Endothelial cell of umbilical vein (primary cell): ENCODE results near the gene KIF24. TPM values are rescaled to one million over a fixed set of nuclear protein-coding genes. Genes with fewer than 3 reads are reported as not detected.

Source experiments
- BruUV-seq: library from RNA; stranded (reverse); fragments of 400-500 nt; replicated peaks from 2 replicates; lab custom pipeline; 2021; lab: Mats Ljungman, UMichigan
- CTCF ChIA-PET: fragments of 300-600, 350-600 bp; sonication (Branson Sonifier 250); formaldehyde crosslinking; loops from one replicate; lab custom pipeline; 2021; ENCODE audit warnings: antibody characterized with exemption, inconsistent platforms; lab: Charles Lee
- POLR2A ChIA-PET: fragments of 300-600, 350-600 bp; sonication (Branson Sonifier 250); formaldehyde crosslinking; loops from one replicate; lab custom pipeline; 2021; ENCODE audit warnings: antibody characterized with exemption, inconsistent platforms; lab: Charles Lee
- DNase-seq: peaks from one replicate; pipeline ENCODE4 v3.0.0-alpha.2; 2011; ENCODE audit warnings: low read depth, low spot score
- FAIRE-seq: peaks from 2 replicates; lab custom pipeline; 2011; peaks lifted over from hg19 to GRCh38; lab: Jason Lieb, UNC
- H2AFZ ChIP-seq: 2 replicates; pipeline ENCODE4 v1.6.0; 2012; ENCODE audit warnings: low read depth, low read length, control low read depth, inconsistent platforms
- H3K27ac ChIP-seq: 2 replicates; pipeline ENCODE4 v1.5.1; 2011; ENCODE audit warnings: low read depth, mild to moderate bottlenecking, control low read depth, low read length, moderate library complexity; ENCODE audit not compliant: insufficient read depth
- H3K27me3 ChIP-seq, 2 experiments: 2 replicates each; pipeline versions ENCODE4 v1.6.0 to v1.6.1; 2011; ENCODE audit warnings: low read length in 2 of 2, mixed read lengths in 1 of 2; ENCODE audit not compliant: control insufficient read depth in 2 of 2, insufficient read depth in 2 of 2
- H3K36me3 ChIP-seq, 2 experiments: 2 replicates in 1 of 2; 3 replicates in 1 of 2; pipeline ENCODE4 v1.5.1; 2011; ENCODE audit warnings: low read length in 2 of 2, mild to moderate bottlenecking in 1 of 2, moderate library complexity in 1 of 2; ENCODE audit not compliant: control insufficient read depth in 2 of 2, insufficient read depth in 2 of 2; ENCODE audit errors: extremely low read depth in 1 of 2
- H3K4me1 ChIP-seq: 3 replicates; pipeline ENCODE4 v1.5.1; 2011; ENCODE audit warnings: mild to moderate bottlenecking, low read length; ENCODE audit not compliant: control insufficient read depth, insufficient read depth; ENCODE audit errors: extremely low read depth
- H3K4me2 ChIP-seq: 2 replicates; pipeline ENCODE4 v1.6.1; 2011; ENCODE audit warnings: low read length, control low read depth, mixed read lengths; ENCODE audit not compliant: insufficient read depth
- H3K4me3 ChIP-seq, 3 experiments: fragments of 200-600 bp in 1 of 3; sonication (generic), shearing (Covaris generic) in 1 of 3; replicated peaks in 1 of 3; 2 replicates each; pipeline ENCODE4 v1.5.1; 2011 to 2016; ENCODE audit warnings: control low read depth in 3 of 3, low read length in 3 of 3, mild to moderate bottlenecking in 2 of 3, inconsistent platforms in 1 of 3, low read depth in 1 of 3, moderate library complexity in 1 of 3; ENCODE audit not compliant: insufficient read depth in 1 of 3
- H3K79me2 ChIP-seq: 2 replicates; pipeline ENCODE4 v1.6.0; 2012; ENCODE audit warnings: low read length, inconsistent platforms; ENCODE audit not compliant: control insufficient read depth, insufficient read depth
- H3K9ac ChIP-seq: replicated peaks from 2 replicates; pipeline ENCODE3; 2011; ENCODE audit warnings: low read length, control low read depth; ENCODE audit not compliant: insufficient read depth; ENCODE audit errors: extremely low read depth
- H3K9me1 ChIP-seq: replicated peaks from 3 replicates; pipeline ENCODE4 v1.6.0; 2011; ENCODE audit warnings: mild to moderate bottlenecking, low read length; ENCODE audit not compliant: control insufficient read depth, insufficient read depth; ENCODE audit errors: extremely low read depth
- H3K9me3 ChIP-seq: replicated peaks from 2 replicates; pipeline ENCODE4 v1.5.1; 2012; ENCODE audit warnings: low read length, inconsistent platforms; ENCODE audit not compliant: control insufficient read depth, insufficient read depth
- H4K20me1 ChIP-seq: replicated peaks from 2 replicates; pipeline ENCODE3; 2011; ENCODE audit warnings: mild to moderate bottlenecking, low read length; ENCODE audit not compliant: control insufficient read depth, insufficient read depth; ENCODE audit errors: extremely low read depth
- EZH2 ChIP-seq: IDR thresholded peaks from 2 replicates; pipeline ENCODE4 v1.6.1; 2012; ENCODE audit warnings: borderline replicate concordance, low read depth, mild to moderate bottlenecking, moderate library complexity, low read length, inconsistent platforms; ENCODE audit not compliant: severe bottlenecking
- FOS ChIP-seq: IDR thresholded peaks from 2 replicates; pipeline ENCODE4 v1.6.1; 2011; ENCODE audit warnings: mild to moderate bottlenecking, low read length, moderate library complexity, borderline replicate concordance; ENCODE audit not compliant: insufficient read depth
- GATA2 ChIP-seq: IDR thresholded peaks from 2 replicates; pipeline ENCODE4 v1.7.0; 2011; ENCODE audit warnings: low read depth, mild to moderate bottlenecking, moderate library complexity, mixed read lengths, low read length; ENCODE audit not compliant: insufficient read length, insufficient read depth
- JUN ChIP-seq: IDR thresholded peaks from 2 replicates; pipeline ENCODE4 v1.6.1; 2011; ENCODE audit warnings: borderline replicate concordance, low read depth; ENCODE audit not compliant: insufficient read length, insufficient read depth
- MYC ChIP-seq: IDR thresholded peaks from one replicate; pipeline ENCODE4 v1.6.1; 2011; ENCODE audit warnings: mild to moderate bottlenecking, low read depth, low read length
- POLR2A ChIP-seq: IDR thresholded peaks from 2 replicates; pipeline ENCODE4 v1.6.1; 2012; ENCODE audit warnings: low read depth, mild to moderate bottlenecking, control low read depth, low read length
- POLR2AphosphoS5 ChIP-seq: IDR thresholded peaks from 2 replicates; pipeline ENCODE4 v1.6.1; 2012; ENCODE audit warnings: low read depth, mild to moderate bottlenecking, control low read depth, low read length, moderate library complexity; ENCODE audit not compliant: insufficient read depth
- dilution Hi-C: fragments of 300-500 bp; cut with MboI; formaldehyde crosslinking; loops from one replicate; pipeline ENCODE4 v1.15.0; 2019; ENCODE audit warnings: low sequenced_read_pairs; ENCODE audit not compliant: extremely low pct_ligation_motif_present
- intact Hi-C: fragments of 100-400 bp; cut with micrococcal nuclease; formaldehyde crosslinking; loops from one replicate; pipeline ENCODE4 v1.10.0; 2022
- polyA plus RNA-seq, 4 experiments: library from polyadenylated mRNA; depleted of rRNA in 3 of 4; stranded (reverse) in 3 of 4; unstranded in 1 of 4; fragments of >200 nt; gene quantifications; 2 replicates each; pipeline versions ENCODE4 v1.2.1 to v1.2.3, GENCODE V29; 2011 to 2012; ENCODE audit warnings: missing spikeins in 1 of 4
- total RNA-seq: library from RNA; stranded (reverse); gene quantifications from 2 replicates; pipeline ENCODE4 v1.2.3, GENCODE V29; 2021
- TF ChIP-seq, protein P1 (sequence below), 2 donors: IDR thresholded peaks; 1 replicate in 1 of 2; 2 replicates in 1 of 2; pipeline ENCODE4 v1.5.1; 2011; ENCODE audit warnings: low read length in 2 of 2, mild to moderate bottlenecking in 2 of 2, moderate library complexity in 2 of 2, control low read depth in 1 of 2, inconsistent platforms in 1 of 2, low read depth in 1 of 2; ENCODE audit not compliant: insufficient read depth in 1 of 2; ENCODE audit errors: extremely low read depth in 1 of 2
- TF ChIP-seq, protein P2 (sequence below): IDR thresholded peaks from 2 replicates; pipeline ENCODE4 v1.6.1; 2011; ENCODE audit not compliant: insufficient read depth, insufficient read length

The KIF24 gene
- total and polyA plus RNA-seq, 2 donors (not counting 3 experiments of a cell fraction or from before 2014, with no cell fraction given), result 2.1 to 4.8 TPM

- no TSS peak for BruUV-seq
- intact Hi-C loops (no loop called here), dilution Hi-C loops (no loop called here)
- Histone ChIP-seq H3K36me3 (no peaks in the 10 kb centered on the region), H4K20me1 (no peaks in the 10 kb centered on the region), H3K4me1 (peaks cover 13% of the 10 kb centered on the region), H3K9me3 (no peaks in the 10 kb centered on the region), H3K9me1 (no peaks in the 10 kb centered on the region), H3K4me3 (no peak overlapping the region), H2AFZ (no peak overlapping the region), H3K4me2 (no peak overlapping the region), H3K27me3 (no peaks in the 10 kb centered on the region), H3K9ac (no peak overlapping the region), H3K79me2 (no peaks in the 10 kb centered on the region), H3K27ac (no peak overlapping the region)
- TF ChIP-seq POLR2A (no peak), FOS (no peak), EZH2 (no peak), MYC (no peak), JUN (no peak), GATA2 (no peak), POLR2AphosphoS5 (no peak)
- TF ChIP-seq, protein P1, sequence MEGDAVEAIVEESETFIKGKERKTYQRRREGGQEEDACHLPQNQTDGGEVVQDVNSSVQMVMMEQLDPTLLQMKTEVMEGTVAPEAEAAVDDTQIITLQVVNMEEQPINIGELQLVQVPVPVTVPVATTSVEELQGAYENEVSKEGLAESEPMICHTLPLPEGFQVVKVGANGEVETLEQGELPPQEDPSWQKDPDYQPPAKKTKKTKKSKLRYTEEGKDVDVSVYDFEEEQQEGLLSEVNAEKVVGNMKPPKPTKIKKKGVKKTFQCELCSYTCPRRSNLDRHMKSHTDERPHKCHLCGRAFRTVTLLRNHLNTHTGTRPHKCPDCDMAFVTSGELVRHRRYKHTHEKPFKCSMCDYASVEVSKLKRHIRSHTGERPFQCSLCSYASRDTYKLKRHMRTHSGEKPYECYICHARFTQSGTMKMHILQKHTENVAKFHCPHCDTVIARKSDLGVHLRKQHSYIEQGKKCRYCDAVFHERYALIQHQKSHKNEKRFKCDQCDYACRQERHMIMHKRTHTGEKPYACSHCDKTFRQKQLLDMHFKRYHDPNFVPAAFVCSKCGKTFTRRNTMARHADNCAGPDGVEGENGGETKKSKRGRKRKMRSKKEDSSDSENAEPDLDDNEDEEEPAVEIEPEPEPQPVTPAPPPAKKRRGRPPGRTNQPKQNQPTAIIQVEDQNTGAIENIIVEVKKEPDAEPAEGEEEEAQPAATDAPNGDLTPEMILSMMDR (IDR thresholded peaks at IDR 0.05; ENCODE audit: extremely low read depth in 1 of 2, insufficient read depth in 1 of 2, low read depth in 1 of 2, low read length in 2 of 2), result no peak
- TF ChIP-seq, protein P2, sequence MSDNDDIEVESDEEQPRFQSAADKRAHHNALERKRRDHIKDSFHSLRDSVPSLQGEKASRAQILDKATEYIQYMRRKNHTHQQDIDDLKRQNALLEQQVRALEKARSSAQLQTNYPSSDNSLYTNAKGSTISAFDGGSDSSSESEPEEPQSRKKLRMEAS, result no peak
- CTCF ChIA-PET, result interaction anchor here (1.5 kb wide), 1 partner anchor 11 kb away, joined by 3 read pairs; the partner anchor contains the start of gene MYORG
- DNase-seq (no peak), FAIRE-seq (no peak)
- POLR2A ChIA-PET, result no interaction called here
Measured at GRCh38 chr9:34366365-34366764, 37.3 kb upstream of the KIF24 start.
